Measurements from ENCODE around the gene MMP1.
"Not testable (repeated sequence)": the region's sequence is repeated elsewhere in the genome, so short reads cannot be mapped to it uniquely, and the experiment has no call there.

Gene MMP1

DNA sequence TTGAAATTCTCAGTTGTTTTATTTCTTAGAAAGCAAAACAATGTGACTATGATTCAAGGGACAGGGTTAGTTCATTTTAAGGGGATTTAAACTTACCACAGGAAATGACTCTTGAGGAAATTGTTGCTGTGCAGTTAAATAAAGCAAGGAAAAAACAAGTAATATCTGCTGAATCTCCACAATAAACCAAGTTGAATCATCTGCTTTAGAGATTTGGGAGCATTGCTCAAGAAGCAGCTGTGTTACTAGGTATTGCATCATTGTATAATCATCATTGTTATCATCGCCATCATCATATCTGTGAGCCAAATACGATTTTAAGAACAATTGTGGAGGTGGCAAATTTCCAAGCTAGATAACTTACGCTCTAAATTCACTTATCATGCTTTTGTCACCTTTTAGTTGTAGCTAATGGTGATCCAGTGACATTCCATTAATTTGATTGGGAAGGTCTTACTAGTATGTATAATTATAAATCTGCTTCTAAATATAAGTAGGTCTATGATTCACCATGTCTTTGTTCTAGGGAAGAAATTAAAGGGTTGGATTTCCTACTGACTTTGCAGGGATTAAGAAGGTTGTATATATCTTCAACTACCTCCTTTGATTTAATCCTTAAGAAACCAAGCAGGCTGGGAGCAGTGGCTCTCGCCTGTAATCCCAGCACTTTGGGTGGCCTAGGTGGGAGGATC, 37.5 kb downstream of the MMP1 start:
- no peak for DNase-seq (ENCODE audit: extremely low read depth, insufficient read length)
- no peak overlapping the region for H3K4me3 ChIP-seq (replicated peaks; ENCODE audit: low read depth, low read length)
- H3K27me3 ChIP-seq (replicated peaks; ENCODE audit: control insufficient read depth, insufficient read depth, low read length): no peaks in the 10 kb centered on the region; the same call in 1 of the 2 replicates
- H3K36me3 ChIP-seq (ENCODE audit: control insufficient read depth, insufficient read depth, low read length): no peaks in the 10 kb centered on the region
- TF ChIP-seq, protein P1, sequence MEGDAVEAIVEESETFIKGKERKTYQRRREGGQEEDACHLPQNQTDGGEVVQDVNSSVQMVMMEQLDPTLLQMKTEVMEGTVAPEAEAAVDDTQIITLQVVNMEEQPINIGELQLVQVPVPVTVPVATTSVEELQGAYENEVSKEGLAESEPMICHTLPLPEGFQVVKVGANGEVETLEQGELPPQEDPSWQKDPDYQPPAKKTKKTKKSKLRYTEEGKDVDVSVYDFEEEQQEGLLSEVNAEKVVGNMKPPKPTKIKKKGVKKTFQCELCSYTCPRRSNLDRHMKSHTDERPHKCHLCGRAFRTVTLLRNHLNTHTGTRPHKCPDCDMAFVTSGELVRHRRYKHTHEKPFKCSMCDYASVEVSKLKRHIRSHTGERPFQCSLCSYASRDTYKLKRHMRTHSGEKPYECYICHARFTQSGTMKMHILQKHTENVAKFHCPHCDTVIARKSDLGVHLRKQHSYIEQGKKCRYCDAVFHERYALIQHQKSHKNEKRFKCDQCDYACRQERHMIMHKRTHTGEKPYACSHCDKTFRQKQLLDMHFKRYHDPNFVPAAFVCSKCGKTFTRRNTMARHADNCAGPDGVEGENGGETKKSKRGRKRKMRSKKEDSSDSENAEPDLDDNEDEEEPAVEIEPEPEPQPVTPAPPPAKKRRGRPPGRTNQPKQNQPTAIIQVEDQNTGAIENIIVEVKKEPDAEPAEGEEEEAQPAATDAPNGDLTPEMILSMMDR (IDR thresholded peaks at IDR 0.05; ENCODE audit: insufficient read depth, low read length, poor library complexity, severe bottlenecking): no peak

DNA sequence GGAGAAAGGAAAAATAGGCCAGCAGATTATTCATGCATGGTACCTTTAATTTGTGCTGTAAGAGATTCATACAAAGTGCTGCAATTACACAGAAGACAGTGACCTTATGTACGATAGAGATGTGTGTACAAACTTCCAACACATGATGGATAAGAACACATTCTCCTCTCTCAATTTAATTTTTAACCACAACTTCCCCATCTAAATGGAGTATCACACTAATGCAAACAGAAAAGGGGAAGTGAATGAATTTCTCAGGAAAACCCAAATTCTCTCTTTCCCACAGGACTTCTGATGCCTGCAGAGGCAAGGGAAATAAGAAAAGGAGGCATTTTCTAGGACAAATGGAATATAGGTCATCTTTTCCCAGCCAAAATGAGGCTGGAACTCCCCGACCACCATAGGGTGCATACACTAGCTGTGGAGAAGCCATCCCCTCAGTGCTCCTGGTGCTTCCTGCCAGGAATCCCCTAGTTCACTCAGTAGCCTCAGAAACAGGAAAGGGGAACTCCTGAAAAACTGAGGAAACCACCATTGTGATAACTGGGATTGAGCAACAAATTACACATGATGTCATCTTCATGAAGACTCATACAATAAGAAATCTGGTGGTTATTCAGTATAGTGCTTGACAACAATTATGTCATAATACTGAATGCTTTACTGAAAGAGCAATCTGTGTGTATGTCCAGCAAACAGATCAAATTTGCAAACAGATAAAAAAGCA, 40.0 kb downstream of the MMP1 start:
- TF ChIP-seq, protein P1 (IDR thresholded peaks at IDR 0.05; ENCODE audit: insufficient read depth, low read length, poor library complexity, severe bottlenecking): no peak
- no peak for DNase-seq (ENCODE audit: extremely low read depth, insufficient read length)
- H3K27me3 ChIP-seq (replicated peaks; ENCODE audit: control insufficient read depth, insufficient read depth, low read length): no peaks in the 10 kb centered on the region; the same call in 1 of the 2 replicates
- no peaks in the 10 kb centered on the region for H3K36me3 ChIP-seq (ENCODE audit: control insufficient read depth, insufficient read depth, low read length)
- no peak overlapping the region for H3K4me3 ChIP-seq (replicated peaks; ENCODE audit: low read depth, low read length)

DNA sequence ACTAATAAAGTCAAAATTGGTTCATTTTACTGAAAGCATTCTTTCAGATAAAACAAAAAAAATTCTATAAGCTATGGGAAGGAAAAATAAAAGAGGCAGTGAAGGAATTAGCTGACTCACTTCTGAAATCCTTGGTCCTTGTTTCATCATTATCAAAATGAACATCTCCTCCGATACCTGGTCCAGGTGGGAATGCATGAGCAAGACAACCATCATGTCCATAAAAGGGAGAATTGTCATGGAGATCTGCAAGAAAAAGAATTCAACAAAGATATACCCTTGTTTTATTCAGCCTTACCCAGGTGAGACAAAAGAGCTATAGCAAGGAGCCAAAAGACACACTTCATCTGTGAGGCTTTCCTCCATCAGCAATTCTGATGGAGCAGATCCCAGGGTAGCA, 44.7 kb downstream of the MMP1 start:
- DNase-seq (ENCODE audit: extremely low read depth, insufficient read length): no peak
- no peaks in the 10 kb centered on the region; the same call in 1 of the 2 replicates for H3K27me3 ChIP-seq (replicated peaks; ENCODE audit: control insufficient read depth, insufficient read depth, low read length)
- no peak overlapping the region for H3K4me3 ChIP-seq (replicated peaks; ENCODE audit: low read depth, low read length)
- TF ChIP-seq, protein P1 (IDR thresholded peaks at IDR 0.05; ENCODE audit: insufficient read depth, low read length, poor library complexity, severe bottlenecking): no peak
- no peaks in the 10 kb centered on the region for H3K36me3 ChIP-seq (ENCODE audit: control insufficient read depth, insufficient read depth, low read length)

DNA sequence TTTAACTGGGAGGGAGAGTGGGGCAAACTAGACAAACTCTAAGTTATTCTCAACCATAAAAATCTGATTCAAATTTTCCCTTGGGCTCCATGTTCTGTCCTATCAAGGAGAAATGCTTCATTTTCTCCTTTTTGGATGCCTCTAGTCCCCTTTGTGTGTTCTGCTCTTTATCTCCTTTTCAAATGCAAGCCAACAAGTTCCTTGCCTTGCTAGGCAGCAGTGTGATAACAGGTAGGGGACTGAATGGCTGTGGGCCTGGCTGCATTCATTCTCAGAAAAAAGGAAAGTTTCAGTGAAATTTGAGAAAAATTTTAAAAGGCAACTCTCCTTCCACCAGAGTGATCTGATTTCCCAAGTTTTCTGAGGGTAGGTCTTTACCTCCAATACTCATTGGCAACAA, 46.3 kb downstream of the MMP1 start:
- Histone ChIP-seq H3K27me3 (replicated peaks; ENCODE audit: control insufficient read depth, insufficient read depth, low read length) (no peaks in the 10 kb centered on the region; the same call in 1 of the 2 replicates), H3K4me3 (replicated peaks; ENCODE audit: low read depth, low read length) (no peak overlapping the region)
- TF ChIP-seq, protein P1 (IDR thresholded peaks at IDR 0.05; ENCODE audit: insufficient read depth, low read length, poor library complexity, severe bottlenecking): no peak

DNA sequence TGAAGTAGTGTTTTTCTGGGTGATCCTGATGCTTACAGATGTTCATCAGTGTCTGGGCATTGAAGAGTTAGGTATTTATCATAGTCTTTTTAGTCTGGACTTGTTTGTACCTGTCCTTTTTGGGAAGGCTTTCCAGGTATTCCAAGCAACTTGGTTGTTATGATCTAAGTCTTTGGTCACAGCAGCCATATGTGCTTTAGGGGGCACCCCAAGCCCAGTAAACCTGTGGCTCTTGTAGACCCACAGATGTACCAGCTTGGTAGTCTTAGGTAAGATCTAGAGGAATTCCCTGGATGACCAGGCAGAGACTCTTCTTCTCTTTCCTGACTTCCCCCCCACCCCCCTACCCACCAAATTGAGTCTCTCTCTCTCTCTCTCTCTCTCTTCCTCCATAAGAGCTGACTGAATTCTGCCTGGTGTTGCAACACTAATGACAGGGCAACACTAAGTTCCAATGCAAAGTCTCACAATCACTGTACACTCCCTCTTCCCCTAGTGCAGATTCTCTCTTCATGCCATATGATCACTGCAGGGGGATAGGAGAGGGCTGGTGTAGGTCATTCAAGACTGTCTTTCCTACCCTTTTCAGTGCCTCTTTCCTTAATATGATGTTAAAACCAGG, 48.7 kb downstream of the MMP1 start:
- H3K36me3 ChIP-seq (ENCODE audit: control insufficient read depth, insufficient read depth, low read length): no peaks in the 10 kb centered on the region
- TF ChIP-seq, protein P1 (IDR thresholded peaks at IDR 0.05; ENCODE audit: insufficient read depth, low read length, poor library complexity, severe bottlenecking): no peak
- no peak overlapping the region for H3K4me3 ChIP-seq (replicated peaks; ENCODE audit: low read depth, low read length)
- no peak for DNase-seq (ENCODE audit: extremely low read depth, insufficient read length)
- H3K27me3 ChIP-seq (replicated peaks; ENCODE audit: control insufficient read depth, insufficient read depth, low read length): no peaks in the 10 kb centered on the region; the same call in 1 of the 2 replicates

More for the DNA sequence above, 46.3 kb downstream of the MMP1 start:
- DNase-seq (ENCODE audit: extremely low read depth, insufficient read length): no peak
- H3K36me3 ChIP-seq (ENCODE audit: control insufficient read depth, insufficient read depth, low read length): no peaks in the 10 kb centered on the region

DNA sequence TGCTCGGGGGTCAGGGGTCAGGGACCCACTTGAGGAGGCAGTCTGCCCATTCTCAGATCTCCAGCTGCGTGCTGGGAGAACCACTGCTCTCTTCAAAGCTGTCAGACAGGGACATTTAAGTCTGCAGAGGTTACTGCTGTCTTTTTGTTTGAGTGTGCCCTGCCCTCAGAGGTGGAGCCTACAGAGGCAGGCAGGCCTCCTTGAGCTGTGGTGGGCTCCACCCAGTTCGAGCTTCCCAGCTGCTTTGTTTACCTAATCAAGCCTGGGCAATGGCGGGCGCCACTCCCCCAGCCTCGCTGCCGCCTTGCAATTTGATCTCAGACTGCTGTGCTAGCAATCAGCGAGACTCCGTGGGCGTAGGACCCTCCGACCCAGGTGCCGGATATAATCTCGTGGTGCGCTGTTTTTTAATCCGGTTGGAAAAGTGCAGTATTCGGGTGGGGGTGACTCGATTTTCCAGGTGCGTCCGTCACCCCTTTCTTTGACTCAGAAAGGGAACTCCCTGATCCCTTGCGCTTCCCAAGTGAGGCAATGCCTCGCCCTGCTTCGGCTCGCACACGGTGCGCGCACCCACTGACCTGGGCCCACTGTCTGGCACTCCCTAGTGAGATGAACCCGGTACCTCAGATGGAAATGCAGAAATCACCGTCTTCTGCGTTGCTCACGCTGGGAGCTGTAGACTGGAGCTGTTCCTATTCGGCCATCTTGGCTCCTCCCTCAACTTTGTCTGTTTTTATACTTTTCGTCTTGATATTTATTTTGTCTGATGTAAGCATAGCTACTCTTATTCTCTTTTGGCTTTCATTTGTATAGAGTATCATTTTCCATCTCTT, 51.0 kb downstream of the MMP1 start:
- H3K4me3 ChIP-seq (replicated peaks; ENCODE audit: low read depth, low read length): not testable (repeated sequence)

More for the DNA sequence above, 51.0 kb downstream of the MMP1 start:
- DNase-seq (ENCODE audit: extremely low read depth, insufficient read length); H3K36me3 ChIP-seq (ENCODE audit: control insufficient read depth, insufficient read depth, low read length); H3K27me3 ChIP-seq (replicated peaks; ENCODE audit: control insufficient read depth, insufficient read depth, low read length): not testable (repeated sequence)

Measured in GM06990 (cell line).